Renal cortex interstitium (tissue), 11 donors: ENCODE measurements around the gene SPTBN5. TPM values are rescaled to one million over a fixed set of nuclear protein-coding genes. Genes with fewer than 3 reads are reported as not detected.

Experiments used
- DNase-seq, 11 donors: peaks; one replicate each; pipeline ENCODE4 v3.0.0-alpha.2; 2013; ENCODE audit warnings: low read depth in 9 of 11, low spot score in 4 of 11; ENCODE audit errors: extremely low read depth in 1 of 11
- polyA plus RNA-seq, 3 donors: library from polyadenylated mRNA; unstranded; fragments of 120-200 nt; gene quantifications; one replicate each; pipeline ENCODE4 v1.2.1, GENCODE V29; 2013; ENCODE audit not compliant: insufficient read length in 3 of 3

SPTBN5 gene
- polyA plus RNA-seq, 3 donors: 1.4 to 3.7 (median 3.3) TPM

- no peak for DNase-seq
These were observed 91.9 kb downstream of the SPTBN5 start for GRCh38 chr15:41801850-41802455.

DNA sequence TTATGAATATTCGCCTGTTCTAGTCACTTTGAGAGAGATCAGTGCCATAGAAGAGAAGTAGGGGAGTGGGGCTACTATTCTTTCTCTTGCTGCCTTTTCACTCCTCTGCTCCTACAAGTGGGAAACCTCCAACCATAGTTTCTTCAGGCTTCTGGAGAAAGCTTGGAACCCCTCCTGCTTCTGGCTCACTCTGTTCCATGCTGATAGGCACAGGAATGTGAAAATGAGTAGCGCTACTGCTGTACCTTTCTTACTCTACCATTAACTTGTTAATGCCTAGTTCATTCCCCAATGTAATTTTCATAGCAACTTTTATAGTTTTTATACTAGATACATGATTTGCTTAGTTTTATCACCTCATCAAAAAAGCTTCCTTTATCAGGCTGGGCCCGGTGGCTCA lies 92.7 kb downstream of the SPTBN5 start:
- DNase-seq: no peak

DNA sequence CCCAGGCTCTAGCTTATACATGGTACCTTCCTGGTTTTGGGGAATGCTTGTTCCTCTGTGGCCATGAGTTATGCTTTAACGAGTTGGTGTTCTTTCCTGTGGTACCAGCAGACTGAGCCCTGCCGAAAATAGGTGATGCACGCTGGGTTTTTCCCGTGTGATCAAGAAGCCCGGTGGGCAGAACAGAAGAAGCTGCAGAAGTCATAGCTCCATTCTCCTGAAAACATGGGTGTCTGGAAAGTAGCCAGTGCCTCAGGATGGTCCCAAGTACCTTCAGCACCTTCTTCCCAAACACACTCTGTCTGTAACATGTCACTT lies 94.4 kb downstream of the SPTBN5 start:
- DNase-seq: no peak

GRCh38 chr15:41798607-41799487 lies 95.0 kb downstream of the SPTBN5 start:
- DNase-seq: no peak

Other genes with a start within 250 kb of the SPTBN5 start
- gene MGA, start 233.6 kb downstream of the SPTBN5 start, polyA plus RNA-seq: 10 to 100 TPM; 36.2 to 40.8 (median 39.2) TPM
- gene MAPKBP1, start 119.6 kb downstream of the SPTBN5 start, polyA plus RNA-seq: 10 to 100 TPM; 13.7 to 17.9 (median 13.8) TPM
- 10 to 100 TPM; 10.2 to 17.9 (median 10.5) TPM for gene JMJD7, start 66.0 kb downstream of the SPTBN5 start, polyA plus RNA-seq
- 10 to 100 TPM; 11.9 to 24.3 (median 12.6) TPM for gene PLA2G4B, start 55.2 kb downstream of the SPTBN5 start, polyA plus RNA-seq
- 10 to 100 TPM; 14.8 to 19.5 (median 18.4) TPM for gene EHD4, start 78.5 kb upstream of the SPTBN5 start, polyA plus RNA-seq
- not detected for gene PLA2G4E, start 127.0 kb upstream of the SPTBN5 start, polyA plus RNA-seq
- gene PLA2G4D, start 200.5 kb upstream of the SPTBN5 start, polyA plus RNA-seq: under 1 TPM; 0.03 to 0.08 (median 0.08) TPM